ENCODE measurements around the gene DTD1.

DTD1 gene

DNA sequence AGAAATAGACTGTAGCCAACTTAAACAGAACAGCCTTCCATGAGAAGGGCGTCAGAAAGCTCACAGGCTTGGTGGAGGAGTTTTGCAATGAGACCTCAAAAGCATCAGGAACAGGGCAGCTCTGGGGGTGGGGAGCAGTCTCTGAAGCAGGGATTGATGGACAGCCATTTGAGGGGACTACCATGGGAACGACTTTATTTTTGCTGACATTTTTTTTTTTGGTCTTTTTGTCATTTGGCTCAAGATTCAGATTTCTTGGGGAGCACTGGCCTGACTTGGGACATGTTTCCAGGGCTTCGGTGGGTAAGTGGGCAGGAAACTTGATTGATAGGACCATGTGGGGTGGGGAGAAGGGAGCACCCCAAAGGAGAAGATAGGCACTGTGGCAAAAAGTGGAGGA, 193.7 kb downstream of the DTD1 start:
- TF ChIP-seq GATA3 (IDR thresholded peaks at IDR 0.05; ENCODE audit: low read depth, low read length): no peak

DNA sequence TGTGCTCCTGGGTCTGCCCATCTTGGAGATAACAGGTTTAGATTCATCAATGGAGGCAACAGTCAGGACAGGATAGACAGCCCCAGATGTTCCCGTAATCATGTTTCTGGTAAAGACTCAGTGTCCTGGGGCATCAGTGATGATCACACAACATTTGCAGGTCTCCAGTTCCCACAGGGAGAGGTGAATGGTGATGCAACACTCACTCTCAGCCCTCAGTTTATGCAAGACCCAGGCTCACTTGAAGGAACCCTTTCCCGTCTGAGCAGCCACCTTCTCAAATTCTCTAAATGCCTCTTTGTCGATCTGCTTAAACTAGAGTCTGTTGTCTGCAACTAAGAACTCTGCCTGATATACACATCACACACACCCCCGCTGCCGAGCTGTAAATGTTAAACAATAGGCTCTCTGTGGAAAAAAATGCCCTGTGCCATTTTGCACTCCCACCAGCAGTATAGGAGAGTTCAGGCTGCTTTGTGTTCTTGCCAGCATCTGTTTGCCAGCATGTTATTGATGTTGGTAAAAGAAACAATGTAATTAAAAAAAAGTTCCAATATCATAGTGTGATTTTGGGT, 195.6 kb downstream of the DTD1 start:
- TF ChIP-seq GATA2 (IDR thresholded peaks at IDR 0.05; ENCODE audit: low read depth, low read length): no peak
- TF ChIP-seq GATA3 (IDR thresholded peaks at IDR 0.05; ENCODE audit: low read depth, low read length): no peak

DNA sequence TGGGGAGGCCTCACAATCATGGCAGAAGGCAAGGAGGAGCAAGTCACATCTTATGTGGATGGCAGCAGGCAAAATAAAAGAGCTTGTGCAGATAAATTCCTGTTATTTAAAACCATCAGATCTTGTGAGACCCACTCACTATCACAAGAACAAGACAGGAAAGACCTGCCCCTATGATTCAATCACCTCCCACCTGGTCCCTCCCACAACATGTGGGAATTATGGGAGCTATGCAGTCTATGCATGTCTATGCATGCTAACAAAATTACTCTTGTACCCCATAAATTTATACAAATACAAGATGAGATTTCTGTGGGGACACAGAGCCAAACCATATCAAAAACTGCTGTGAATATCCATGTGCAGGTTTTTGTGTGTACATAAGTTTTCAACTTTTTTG, 200.2 kb downstream of the DTD1 start:
- no peak for TF ChIP-seq GATA2 (IDR thresholded peaks at IDR 0.05; ENCODE audit: low read depth, low read length)

DNA sequence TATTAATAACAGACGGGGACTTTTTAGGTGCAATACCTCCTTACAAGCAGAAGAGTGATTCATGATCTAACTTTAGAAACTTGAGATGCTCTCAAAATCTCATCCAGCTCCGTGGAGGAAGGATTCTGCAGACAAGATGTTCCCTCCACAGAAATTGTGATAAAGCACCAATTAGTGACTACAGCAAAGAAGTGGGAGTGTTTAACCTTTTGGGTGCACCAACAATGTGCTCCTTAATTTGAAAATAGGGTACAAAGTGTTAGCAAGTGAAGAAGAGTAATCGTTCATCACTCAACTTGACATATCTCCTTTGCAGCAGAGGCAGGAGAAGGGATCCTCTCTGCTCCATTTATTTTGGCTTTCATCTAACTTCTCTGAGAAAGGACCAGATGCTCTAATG, 202.9 kb downstream of the DTD1 start:
- TF ChIP-seq GATA2 (IDR thresholded peaks at IDR 0.05; ENCODE audit: low read depth, low read length) (no peak), GATA3 (IDR thresholded peaks at IDR 0.05; ENCODE audit: low read depth, low read length) (no peak)

DNA sequence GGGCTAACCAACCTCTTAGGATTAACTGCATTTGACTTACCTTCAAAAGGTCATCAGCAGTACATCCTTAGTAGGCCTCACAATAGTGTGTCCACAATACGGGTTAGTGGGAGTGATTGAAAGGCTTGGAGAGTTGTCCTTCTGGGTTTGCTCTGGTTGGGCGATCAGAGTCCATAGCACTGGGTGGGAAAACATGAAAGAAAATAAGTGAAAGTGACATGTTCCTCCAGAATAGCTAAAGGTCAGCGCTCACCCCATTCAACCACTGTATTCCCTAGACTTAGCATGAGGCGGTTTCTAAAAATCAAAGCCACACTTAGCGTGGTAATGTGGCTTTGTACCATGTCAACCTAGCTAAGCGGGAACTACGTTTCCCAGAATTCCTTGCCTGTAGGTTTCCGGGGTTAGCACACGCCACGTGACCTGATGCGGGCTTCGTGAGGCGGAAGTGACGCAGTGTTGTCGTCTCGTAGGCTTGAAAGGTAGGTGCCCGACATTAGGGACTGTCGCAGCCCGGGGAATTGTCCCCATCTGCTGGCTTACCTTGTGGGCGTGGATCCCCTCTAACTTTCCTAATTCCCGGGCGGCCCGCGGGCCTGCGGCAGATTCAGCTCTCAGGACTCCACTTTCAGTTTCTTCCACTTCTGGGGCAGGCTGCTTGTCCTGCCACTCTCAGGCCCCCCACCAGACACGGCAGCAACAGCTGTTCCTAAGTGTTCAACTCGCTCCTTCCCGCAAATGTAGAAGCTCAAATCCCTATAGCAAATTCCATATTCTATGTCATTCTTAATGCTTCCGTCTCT, 206.0 kb downstream of the DTD1 start:
- TF ChIP-seq GATA2 (IDR thresholded peaks at IDR 0.05; ENCODE audit: low read depth, low read length): no peak
- TF ChIP-seq GATA3 (IDR thresholded peaks at IDR 0.05; ENCODE audit: low read depth, low read length): no peak

DNA sequence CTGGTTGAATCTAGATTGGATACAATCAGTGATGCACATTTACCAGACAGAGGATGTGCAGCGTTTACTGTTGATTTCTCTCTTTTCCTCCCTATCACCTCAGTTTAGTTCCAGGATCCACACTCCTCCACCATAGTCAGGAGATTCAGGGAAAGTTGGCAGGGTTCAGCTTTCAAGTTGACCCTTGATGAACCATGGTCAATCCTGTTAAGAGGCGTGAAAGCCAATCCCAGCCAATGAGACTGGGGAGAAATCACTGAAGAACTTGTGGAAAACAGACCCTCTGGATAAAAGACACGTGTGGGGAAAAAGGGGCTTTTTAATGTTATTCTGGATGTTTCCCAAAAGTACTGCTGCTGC, 206.6 kb downstream of the DTD1 start:
- no peak for TF ChIP-seq GATA3 (IDR thresholded peaks at IDR 0.05; ENCODE audit: low read depth, low read length)
- TF ChIP-seq GATA2 (IDR thresholded peaks at IDR 0.05; ENCODE audit: low read depth, low read length): no peak

DNA sequence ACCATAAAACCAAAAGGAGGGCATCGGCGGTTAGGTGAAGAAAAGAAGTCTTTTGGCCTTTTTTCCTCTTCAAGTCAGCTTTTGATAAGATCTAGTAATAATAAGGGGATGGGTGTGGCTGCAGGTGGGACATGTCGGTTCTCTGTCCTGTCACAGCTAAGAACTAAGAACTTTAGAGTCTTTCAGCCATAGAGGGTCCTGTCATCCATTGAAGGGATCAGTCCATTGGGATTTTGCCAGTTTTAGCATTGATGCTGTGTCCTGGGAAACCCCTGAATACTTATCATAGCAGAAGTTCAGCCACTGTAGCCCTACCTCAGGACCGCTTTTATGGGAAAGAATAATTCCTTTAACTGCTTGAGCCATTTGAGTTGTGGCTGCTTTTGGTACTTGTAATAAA, 207.5 kb downstream of the DTD1 start:
- TF ChIP-seq GATA3 (IDR thresholded peaks at IDR 0.05; ENCODE audit: low read depth, low read length) (no peak), GATA2 (IDR thresholded peaks at IDR 0.05; ENCODE audit: low read depth, low read length) (no peak)

DNA sequence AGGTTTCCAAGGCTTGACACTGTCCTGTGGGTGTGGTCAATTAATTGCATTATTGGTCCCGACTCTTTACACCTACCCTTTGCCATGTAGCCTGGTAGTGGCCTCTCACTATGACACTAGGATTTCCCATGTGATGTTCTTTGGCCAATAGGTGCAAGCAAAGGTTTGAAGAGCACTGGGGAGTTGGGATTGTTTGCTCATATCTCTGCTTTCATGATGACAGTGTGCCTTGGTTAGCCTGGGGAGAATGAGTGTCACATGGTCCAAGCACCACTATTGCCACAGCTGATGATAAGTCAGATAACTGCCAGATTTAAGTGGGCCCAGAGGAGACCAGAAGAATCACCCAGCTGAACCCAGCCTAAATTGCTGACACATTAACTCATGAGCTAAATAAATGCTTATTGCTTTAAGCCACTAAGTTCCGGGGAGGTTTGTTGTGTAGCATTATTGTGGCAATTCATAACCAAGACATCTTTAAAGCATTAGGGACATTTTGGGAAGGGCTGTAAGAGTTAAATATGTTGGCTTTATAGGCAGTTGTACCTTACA, 208.5 kb downstream of the DTD1 start:
- TF ChIP-seq GATA2 (IDR thresholded peaks at IDR 0.05; ENCODE audit: low read depth, low read length) (no peak), GATA3 (IDR thresholded peaks at IDR 0.05; ENCODE audit: low read depth, low read length) (no peak)

DNA sequence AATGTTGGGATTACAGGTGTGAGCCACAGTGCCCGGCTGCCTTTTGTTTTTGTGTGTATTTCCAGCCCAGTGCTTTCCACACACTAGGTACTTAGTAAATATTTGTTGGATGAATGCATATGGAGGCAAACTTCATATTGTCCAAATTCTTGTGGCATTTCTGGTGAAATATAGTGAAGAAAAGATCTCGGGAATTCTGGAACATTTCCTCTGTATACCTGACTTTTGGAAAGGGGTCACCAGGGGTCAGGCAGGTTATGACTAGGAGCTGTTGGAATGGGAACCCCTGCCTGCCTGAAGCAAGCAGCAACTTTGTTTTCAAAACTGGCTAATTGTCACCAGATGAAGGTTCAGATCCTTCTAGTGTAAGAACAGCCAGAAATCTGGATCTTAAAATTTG, 213.7 kb downstream of the DTD1 start:
- TF ChIP-seq GATA2 (IDR thresholded peaks at IDR 0.05; ENCODE audit: low read depth, low read length) (no peak), GATA3 (IDR thresholded peaks at IDR 0.05; ENCODE audit: low read depth, low read length) (no peak)

DNA sequence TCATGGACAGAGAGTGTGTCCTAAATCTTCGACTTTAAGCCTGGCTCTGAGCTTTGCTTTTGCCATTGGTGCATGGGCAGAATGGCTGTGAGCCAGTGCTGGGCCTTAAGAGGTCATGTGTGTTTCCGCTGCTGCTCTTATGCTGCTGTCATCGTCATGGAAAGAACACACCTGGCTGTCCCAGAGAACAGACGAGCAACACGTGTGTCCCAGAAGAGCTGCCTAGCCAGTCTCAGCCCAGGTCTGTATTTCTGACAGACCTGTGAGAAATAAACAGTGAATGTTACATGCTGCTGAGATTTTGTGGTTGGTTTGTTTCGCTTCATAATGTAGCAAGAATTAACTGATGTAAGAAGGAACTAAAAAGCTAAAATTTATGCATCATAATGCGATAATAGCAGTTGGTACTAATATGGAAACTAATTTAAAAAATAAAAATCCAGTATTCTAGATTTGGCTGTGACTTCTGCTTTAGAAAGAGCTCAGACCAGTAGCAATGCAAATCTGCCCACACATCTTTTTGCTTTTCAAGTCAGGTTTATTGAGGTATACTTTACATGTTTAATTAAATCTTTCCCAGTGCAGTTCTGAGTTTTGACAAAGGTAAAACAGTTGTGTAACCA, 214.3 kb downstream of the DTD1 start:
- TF ChIP-seq GATA2 (IDR thresholded peaks at IDR 0.05; ENCODE audit: low read depth, low read length): no peak
- no peak for TF ChIP-seq GATA3 (IDR thresholded peaks at IDR 0.05; ENCODE audit: low read depth, low read length)

DNA sequence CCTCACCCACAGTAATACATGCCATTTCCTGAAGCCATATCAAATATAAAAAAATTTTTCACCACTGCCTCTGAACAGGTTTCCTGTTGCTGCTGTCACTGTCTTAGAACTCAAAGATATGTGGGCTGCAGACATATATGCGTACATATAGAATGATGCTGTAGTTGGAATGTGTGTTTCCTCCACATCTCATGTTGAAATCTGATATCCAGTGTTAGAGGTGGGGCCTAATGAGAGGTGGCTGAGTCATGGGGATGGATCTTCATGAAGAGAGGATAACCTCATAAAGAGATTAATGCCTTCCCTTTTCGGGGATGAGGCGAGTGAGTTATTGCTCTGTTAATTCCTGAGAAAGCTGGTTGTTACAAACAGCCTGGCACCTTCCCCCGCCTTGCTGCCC, 218.0 kb downstream of the DTD1 start:
- TF ChIP-seq GATA3 (IDR thresholded peaks at IDR 0.05; ENCODE audit: low read depth, low read length) (no peak), GATA2 (IDR thresholded peaks at IDR 0.05; ENCODE audit: low read depth, low read length) (no peak)

DNA sequence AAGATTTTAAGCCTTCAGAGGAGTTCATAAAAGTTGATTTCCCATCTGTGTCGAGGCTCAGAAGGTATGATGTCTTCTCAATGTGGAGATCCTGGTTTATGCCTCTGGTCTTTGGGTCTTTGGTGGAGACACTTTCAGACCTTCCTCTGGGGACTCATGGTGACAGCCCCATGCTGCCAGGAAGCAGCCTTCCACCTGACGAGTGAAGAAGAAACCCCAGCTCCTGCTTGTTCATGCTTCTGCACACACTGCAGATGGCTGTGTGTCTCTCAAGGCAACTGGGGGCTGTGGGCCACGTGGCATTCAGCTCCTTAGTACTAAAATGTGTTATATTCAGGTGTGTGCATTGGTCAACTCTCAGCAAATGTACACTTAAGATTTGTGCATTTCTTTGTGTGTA, 220.9 kb downstream of the DTD1 start:
- no peak for TF ChIP-seq GATA2 (IDR thresholded peaks at IDR 0.05; ENCODE audit: low read depth, low read length)
- no peak for TF ChIP-seq GATA3 (IDR thresholded peaks at IDR 0.05; ENCODE audit: low read depth, low read length)

DNA sequence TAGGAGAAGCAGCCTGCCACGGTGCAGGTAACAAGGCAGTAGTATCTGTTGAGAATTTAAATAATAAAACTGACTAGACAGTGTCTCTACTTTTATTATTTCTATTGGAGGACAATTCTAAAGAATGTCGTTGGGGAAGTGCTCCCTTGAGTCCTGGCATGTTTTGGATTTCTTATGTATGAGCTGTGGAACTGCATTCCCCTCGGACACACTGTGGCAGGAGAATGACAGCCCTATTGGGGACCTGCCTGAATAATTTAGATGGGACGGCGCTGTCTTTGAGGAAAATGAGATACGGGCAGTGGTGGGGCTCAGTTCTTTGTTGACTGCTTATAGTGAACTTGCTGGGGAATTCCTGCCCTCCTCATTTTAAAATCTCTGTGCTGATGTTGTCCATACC, 223.3 kb downstream of the DTD1 start:
- TF ChIP-seq GATA2 (IDR thresholded peaks at IDR 0.05; ENCODE audit: low read depth, low read length): no peak
- no peak for TF ChIP-seq GATA3 (IDR thresholded peaks at IDR 0.05; ENCODE audit: low read depth, low read length)

DNA sequence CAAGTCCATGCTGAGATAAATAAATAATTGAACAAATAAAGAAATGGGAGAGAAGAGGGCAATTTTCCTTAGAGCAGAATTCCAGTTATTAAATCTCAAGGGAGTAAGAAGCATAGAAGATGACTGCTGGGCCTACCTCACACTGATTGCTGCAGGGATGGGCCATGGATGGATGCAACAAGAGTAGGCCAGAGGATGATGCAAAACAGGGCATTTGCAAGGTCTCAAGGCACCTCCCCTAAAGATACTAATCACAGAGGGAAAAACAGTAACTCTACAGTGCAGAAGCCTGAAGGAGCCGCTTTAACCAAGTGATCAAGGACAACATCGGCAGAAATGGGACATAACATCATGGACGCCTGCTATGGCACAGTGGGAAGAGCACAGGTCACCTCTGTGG, 224.1 kb downstream of the DTD1 start:
- TF ChIP-seq GATA3 (IDR thresholded peaks at IDR 0.05; ENCODE audit: low read depth, low read length) (no peak), GATA2 (IDR thresholded peaks at IDR 0.05; ENCODE audit: low read depth, low read length) (no peak)

DNA sequence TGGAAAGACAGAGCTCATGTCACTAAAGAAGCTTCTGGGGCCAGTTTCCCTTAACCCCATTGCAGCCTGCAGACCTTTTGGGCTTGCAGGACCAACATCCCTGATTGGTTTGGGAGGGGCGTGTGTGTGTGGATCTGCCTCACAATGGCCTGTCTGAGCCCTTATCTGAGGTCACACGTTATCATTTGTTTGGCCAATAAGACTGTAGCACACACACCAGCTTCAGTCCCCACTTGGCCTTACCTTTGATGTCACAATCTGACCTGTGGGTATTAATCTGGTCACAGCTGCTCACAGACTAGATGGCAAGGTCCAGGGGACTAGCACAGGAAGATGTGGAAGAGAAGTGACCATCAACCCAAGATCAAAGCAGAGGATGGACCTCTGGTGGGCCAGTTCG, 225.6 kb downstream of the DTD1 start, which contains the start of gene SCP2D1:
Gene SCP2D1, plus strand, starts transcription at position 301 of the 400 bp plus-strand sequence. Its CDS starts 33 bp downstream, at position 334.
- no peak for TF ChIP-seq GATA2 (IDR thresholded peaks at IDR 0.05; ENCODE audit: low read depth, low read length)
- TF ChIP-seq GATA3 (IDR thresholded peaks at IDR 0.05; ENCODE audit: low read depth, low read length): no peak
